ENCODE data around the gene XIRP2.
"Not testable (repeated sequence)": the region's sequence is repeated elsewhere in the genome, so short reads cannot be mapped to it uniquely, and the experiment has no call there.

DNA sequence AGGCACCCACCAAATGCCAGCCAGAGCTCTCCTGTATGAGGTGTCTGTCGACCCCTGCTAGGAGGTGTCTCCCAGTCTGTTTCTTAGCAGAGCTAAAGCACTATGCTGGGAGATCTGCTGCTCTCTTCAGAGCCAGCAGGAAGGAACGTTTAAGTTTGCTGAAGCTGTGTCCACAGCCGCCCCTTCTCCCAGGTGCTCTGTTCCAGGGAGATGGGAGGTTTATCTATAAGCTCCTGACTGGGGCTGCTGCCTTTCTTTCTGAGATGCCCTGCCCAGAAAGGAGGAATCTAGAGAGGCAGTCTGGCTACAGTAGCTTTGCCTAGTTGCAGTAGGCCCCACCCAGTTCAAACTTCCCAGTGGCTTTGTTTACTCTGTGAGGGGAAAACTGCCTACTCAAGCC lies 210.7 kb downstream of the XIRP2 start:
- TF ChIP-seq MTA3 (CRISPR knock-in tag; IDR thresholded peaks at IDR 0.05); ZNF274 (CRISPR knock-in tag; IDR thresholded peaks at IDR 0.05); ZNF749 (CRISPR knock-in tag; IDR thresholded peaks at IDR 0.05; ENCODE audit: borderline replicate concordance); SIN3A (IDR thresholded peaks at IDR 0.05; ENCODE audit: borderline replicate concordance, low read depth, low read length); NFYB (CRISPR knock-in tag; IDR thresholded peaks at IDR 0.05); FOXK1 (CRISPR knock-in tag; IDR thresholded peaks at IDR 0.05; ENCODE audit: borderline replicate concordance, low read depth); SMARCE1 (IDR thresholded peaks at IDR 0.05; ENCODE audit: borderline replicate concordance): not testable (repeated sequence)
- TF ChIP-seq, protein P1, sequence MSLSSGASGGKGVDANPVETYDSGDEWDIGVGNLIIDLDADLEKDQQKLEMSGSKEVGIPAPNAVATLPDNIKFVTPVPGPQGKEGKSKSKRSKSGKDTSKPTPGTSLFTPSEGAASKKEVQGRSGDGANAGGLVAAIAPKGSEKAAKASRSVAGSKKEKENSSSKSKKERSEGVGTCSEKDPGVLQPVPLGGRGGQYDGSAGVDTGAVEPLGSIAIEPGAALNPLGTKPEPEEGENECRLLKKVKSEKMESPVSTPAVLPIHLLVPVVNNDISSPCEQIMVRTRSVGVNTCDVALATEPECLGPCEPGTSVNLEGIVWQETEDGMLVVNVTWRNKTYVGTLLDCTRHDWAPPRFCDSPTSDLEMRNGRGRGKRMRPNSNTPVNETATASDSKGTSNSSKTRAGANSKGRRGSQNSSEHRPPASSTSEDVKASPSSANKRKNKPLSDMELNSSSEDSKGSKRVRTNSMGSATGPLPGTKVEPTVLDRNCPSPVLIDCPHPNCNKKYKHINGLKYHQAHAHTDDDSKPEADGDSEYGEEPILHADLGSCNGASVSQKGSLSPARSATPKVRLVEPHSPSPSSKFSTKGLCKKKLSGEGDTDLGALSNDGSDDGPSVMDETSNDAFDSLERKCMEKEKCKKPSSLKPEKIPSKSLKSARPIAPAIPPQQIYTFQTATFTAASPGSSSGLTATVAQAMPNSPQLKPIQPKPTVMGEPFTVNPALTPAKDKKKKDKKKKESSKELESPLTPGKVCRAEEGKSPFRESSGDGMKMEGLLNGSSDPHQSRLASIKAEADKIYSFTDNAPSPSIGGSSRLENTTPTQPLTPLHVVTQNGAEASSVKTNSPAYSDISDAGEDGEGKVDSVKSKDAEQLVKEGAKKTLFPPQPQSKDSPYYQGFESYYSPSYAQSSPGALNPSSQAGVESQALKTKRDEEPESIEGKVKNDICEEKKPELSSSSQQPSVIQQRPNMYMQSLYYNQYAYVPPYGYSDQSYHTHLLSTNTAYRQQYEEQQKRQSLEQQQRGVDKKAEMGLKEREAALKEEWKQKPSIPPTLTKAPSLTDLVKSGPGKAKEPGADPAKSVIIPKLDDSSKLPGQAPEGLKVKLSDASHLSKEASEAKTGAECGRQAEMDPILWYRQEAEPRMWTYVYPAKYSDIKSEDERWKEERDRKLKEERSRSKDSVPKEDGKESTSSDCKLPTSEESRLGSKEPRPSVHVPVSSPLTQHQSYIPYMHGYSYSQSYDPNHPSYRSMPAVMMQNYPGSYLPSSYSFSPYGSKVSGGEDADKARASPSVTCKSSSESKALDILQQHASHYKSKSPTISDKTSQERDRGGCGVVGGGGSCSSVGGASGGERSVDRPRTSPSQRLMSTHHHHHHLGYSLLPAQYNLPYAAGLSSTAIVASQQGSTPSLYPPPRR (CRISPR knock-in tag; IDR thresholded peaks at IDR 0.05; ENCODE audit: borderline replicate concordance) = not testable (repeated sequence)
- TF ChIP-seq, protein P2, sequence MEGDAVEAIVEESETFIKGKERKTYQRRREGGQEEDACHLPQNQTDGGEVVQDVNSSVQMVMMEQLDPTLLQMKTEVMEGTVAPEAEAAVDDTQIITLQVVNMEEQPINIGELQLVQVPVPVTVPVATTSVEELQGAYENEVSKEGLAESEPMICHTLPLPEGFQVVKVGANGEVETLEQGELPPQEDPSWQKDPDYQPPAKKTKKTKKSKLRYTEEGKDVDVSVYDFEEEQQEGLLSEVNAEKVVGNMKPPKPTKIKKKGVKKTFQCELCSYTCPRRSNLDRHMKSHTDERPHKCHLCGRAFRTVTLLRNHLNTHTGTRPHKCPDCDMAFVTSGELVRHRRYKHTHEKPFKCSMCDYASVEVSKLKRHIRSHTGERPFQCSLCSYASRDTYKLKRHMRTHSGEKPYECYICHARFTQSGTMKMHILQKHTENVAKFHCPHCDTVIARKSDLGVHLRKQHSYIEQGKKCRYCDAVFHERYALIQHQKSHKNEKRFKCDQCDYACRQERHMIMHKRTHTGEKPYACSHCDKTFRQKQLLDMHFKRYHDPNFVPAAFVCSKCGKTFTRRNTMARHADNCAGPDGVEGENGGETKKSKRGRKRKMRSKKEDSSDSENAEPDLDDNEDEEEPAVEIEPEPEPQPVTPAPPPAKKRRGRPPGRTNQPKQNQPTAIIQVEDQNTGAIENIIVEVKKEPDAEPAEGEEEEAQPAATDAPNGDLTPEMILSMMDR (CRISPR knock-in tag; IDR thresholded peaks at IDR 0.05) = not testable (repeated sequence)
- TF ChIP-seq, protein P3, sequence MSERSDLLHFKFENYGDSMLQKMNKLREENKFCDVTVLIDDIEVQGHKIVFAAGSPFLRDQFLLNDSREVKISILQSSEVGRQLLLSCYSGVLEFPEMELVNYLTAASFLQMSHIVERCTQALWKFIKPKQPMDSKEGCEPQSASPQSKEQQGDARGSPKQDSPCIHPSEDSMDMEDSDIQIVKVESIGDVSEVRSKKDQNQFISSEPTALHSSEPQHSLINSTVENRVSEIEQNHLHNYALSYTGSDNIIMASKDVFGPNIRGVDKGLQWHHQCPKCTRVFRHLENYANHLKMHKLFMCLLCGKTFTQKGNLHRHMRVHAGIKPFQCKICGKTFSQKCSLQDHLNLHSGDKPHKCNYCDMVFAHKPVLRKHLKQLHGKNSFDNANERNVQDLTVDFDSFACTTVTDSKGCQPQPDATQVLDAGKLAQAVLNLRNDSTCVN (CRISPR knock-in tag; IDR thresholded peaks at IDR 0.05; ENCODE audit: borderline replicate concordance) = not testable (repeated sequence)
